ENCODE results near the gene SLC25A33. TPM values are rescaled to one million over a fixed set of nuclear protein-coding genes. Genes with fewer than 3 reads are reported as not detected.

SLC25A33 gene
- total RNA-seq, 4 donors from 2014 or later, result 2.5 to 5.5 (median 2.9) TPM

DNA sequence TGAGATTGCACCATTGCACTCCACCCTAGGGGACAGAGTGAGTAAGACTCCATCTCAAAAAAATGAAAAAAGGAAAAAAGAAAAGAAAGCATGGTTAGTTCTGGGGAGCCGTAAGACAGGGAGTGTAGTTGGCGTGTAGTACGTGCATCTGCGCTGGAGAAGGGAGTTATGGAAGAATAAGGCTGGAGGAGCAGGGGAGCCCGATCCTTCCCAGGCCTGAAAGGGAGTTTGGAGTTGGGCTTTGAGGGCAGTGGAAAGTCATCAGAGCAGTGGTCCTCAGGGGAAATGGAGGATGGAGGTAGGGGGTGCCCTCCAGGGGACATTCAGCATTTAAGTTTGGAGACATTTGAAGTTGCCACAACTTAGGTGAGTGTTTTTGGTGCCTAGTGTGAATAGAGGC lies 38.2 kb downstream of the SLC25A33 start:
- Histone ChIP-seq H3K27ac (no peak overlapping the region), H3K4me1 (no peaks in the 10 kb centered on the region), H3K4me3 (no peak overlapping the region), H3K9me3 (no peaks in the 10 kb centered on the region), H3K27me3 (no peaks in the 10 kb centered on the region), H3K36me3 (peaks cover 0 to 30% (median 0%) of the 10 kb centered on the region in 3 donors)
- TF ChIP-seq, protein P1, sequence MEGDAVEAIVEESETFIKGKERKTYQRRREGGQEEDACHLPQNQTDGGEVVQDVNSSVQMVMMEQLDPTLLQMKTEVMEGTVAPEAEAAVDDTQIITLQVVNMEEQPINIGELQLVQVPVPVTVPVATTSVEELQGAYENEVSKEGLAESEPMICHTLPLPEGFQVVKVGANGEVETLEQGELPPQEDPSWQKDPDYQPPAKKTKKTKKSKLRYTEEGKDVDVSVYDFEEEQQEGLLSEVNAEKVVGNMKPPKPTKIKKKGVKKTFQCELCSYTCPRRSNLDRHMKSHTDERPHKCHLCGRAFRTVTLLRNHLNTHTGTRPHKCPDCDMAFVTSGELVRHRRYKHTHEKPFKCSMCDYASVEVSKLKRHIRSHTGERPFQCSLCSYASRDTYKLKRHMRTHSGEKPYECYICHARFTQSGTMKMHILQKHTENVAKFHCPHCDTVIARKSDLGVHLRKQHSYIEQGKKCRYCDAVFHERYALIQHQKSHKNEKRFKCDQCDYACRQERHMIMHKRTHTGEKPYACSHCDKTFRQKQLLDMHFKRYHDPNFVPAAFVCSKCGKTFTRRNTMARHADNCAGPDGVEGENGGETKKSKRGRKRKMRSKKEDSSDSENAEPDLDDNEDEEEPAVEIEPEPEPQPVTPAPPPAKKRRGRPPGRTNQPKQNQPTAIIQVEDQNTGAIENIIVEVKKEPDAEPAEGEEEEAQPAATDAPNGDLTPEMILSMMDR (IDR thresholded peaks at IDR 0.05), result no peak
- no peak for TF ChIP-seq POLR2A (IDR thresholded peaks at IDR 0.05)
- no peak for DNase-seq

DNA sequence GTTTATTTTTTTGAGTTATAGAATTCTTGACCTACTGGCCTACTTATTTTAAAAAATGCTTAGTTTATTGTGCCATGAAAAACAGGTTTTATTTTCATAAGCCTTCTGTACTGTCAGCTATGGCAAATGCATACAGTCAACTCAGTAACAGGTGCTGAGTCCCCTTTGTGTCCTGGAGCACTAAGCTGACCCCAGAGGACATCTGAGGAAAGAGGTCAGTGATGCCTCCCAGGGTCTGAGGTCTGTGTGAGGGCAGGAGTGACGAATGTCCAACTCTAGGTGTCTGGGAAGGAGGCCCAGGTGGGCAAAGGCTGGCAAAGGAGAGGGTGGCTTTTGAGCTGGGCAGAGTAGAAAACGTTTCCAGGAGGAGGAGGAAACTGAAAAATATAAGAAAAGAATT lies 41.7 kb downstream of the SLC25A33 start:
- Histone ChIP-seq H3K36me3 (peaks cover 0 to 42% (median 0%) of the 10 kb centered on the region in 3 donors), H3K9me3 (no peaks in the 10 kb centered on the region), H3K27me3 (no peaks in the 10 kb centered on the region), H3K4me3 (no peak overlapping the region), H3K4me1 (no peaks in the 10 kb centered on the region), H3K27ac (no peak overlapping the region)
- no peak for TF ChIP-seq POLR2A (IDR thresholded peaks at IDR 0.05)
- TF ChIP-seq, protein P1 (IDR thresholded peaks at IDR 0.05), result no peak
- no peak for DNase-seq

DNA sequence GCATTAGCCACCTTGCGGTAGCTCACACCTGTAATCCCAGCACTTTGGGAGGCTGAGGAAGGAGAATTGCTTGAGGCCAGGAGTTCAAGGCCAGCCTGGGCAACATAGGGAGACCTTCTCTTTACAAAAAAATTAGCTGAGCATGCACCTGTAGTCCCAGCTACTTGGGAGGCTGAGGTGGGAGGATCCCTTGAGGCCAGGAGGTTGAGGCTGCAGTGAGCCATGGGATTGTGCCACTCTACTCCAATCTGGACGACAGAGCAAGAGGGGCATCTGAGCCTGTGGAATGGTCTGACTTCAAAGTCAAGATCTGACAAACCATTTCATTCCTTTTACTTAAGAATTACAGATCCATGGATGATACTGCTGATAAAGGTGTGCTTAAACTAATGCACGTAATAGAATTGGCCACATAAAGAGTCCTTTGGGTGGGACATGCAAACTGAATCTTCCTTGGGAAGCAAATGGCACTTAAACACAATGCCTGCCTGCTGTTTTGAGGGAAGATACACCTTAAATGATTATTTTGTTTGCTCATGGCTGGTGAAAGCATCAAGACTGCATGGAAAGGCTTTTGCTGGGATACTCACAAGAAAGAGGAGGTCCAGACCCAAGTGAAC lies 47.0 kb downstream of the SLC25A33 start:
- Histone ChIP-seq H3K4me3 (no peak overlapping the region), H3K27me3 (no peaks in the 10 kb centered on the region), H3K9me3 (no peaks in the 10 kb centered on the region), H3K27ac (no peak overlapping the region), H3K4me1 (peaks cover 0 to 20% (median 9%) of the 10 kb centered on the region in 4 donors), H3K36me3 (peaks cover 0 to 17% (median 0%) of the 10 kb centered on the region in 3 donors)
- DNase-seq, result peak in 1 of 3 donors; percentile 36
- TF ChIP-seq, protein P1 (IDR thresholded peaks at IDR 0.05), result no peak
- no peak for TF ChIP-seq POLR2A (IDR thresholded peaks at IDR 0.05)

- peak; percentile 93 to 98 (median 96) for DNase-seq
- peaks cover 0 to 34% (median 12%) of the 10 kb centered on the region in 4 donors for H3K4me1 ChIP-seq
- H3K36me3 ChIP-seq, result peaks cover 0 to 4% (median 0%) of the 10 kb centered on the region in 3 donors
- peak within 1 kb of the TSS; percentile 62 to 84 (median 74) for H3K27ac ChIP-seq
- peak within 1 kb of the TSS; percentile 56 to 93 (median 78) for H3K4me3 ChIP-seq
- no peaks in the 10 kb centered on the region for H3K9me3 ChIP-seq
- H3K27me3 ChIP-seq, result no peaks in the 10 kb centered on the region
- peak in 1 of 2 donors; percentile 8 for TF ChIP-seq POLR2A (IDR thresholded peaks at IDR 0.05)
- TF ChIP-seq, protein P1 (IDR thresholded peaks at IDR 0.05), result peak; percentile 75 to 97 (median 90)
These were observed 49.4 kb downstream of the SLC25A33 start, which contains the start of gene TMEM201 for GRCh38 chr1:9588551-9589143. Gene TMEM201, plus strand, starts transcription at chr1:9588911. Its CDS starts 20 bp downstream, at chr1:9588931.

DNA sequence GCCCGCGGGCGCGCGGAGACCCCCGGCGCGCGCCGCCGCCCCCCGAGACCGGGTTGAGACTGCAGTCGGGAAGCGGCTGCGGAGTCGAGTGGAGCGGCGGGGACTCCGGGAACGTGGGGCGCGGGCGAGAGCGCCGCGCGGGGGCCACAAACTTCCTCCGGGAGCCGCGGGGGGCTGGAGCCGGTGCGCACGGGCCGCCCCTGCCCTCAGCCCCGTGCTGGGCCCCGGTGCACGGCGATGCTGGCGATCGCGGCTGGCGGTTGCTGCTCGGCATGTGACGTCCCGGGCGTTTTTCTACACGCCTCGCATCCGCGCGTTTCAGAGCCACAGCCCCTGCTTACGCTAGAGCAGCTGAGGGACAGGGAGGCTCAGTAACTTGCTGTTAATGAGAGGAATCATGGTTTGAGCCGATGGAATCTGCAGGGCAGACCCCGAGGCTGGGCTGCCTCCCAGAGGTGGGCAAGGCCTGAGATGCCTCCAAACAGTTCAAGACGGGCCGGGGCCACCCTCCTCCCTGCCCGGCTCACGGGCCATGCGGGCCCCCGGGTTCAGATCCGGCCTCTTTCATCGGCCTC lies 50.0 kb downstream of the SLC25A33 start:
- H3K36me3 ChIP-seq, result no peaks in the 10 kb centered on the region
- no peaks in the 10 kb centered on the region for H3K27me3 ChIP-seq
- peak; percentile 45 to 67 (median 66) for DNase-seq
- H3K4me1 ChIP-seq, result peaks cover 0 to 34% (median 12%) of the 10 kb centered on the region in 4 donors
- TF ChIP-seq, protein P1 (IDR thresholded peaks at IDR 0.05), result no peak
- TF ChIP-seq POLR2A (IDR thresholded peaks at IDR 0.05), result no peak
- peak overlapping the region; percentile 56 to 93 (median 78) for H3K4me3 ChIP-seq
- peak overlapping the region; percentile 26 to 79 (median 54) for H3K27ac ChIP-seq
- no peaks in the 10 kb centered on the region for H3K9me3 ChIP-seq

All from Peyer's patch (tissue), 4 donors.